ENCODE data around the gene BBS7. TPM values are rescaled to one million over a fixed set of nuclear protein-coding genes. Genes with fewer than 3 reads are reported as not detected.
A peak's percentile ranks its signal among the peaks of the same experiment; 100 is the strongest.

The BBS7 gene
- total and polyA plus RNA-seq, 2 donors (not counting 1 experiment from before 2014, with no cell fraction given), result 22.5 to 22.7 TPM

DNA sequence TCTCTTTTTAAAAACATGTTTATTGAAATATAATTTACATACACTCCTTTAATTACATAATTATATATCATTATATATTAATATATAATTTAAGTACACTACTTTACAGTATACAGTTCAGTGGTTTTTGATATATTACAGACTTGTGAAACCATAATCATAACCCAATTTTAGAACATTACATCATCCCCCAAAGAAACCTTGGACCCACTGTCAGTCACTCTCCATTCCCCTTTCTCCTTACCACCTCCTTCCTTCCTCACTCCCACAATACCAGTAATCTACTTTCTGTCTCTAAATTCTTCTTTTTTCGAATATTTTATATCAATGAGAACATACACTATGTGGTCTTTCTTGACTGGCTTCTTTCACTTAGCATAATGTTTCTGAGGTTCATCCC is 87.1 kb downstream of the BBS7 start:
- no peaks in the 10 kb centered on the region for H4K20me1 ChIP-seq (ENCODE audit: control insufficient read depth, extremely low read depth, insufficient read depth, low read length)
- no peaks in the 10 kb centered on the region for H3K79me2 ChIP-seq (ENCODE audit: control insufficient read depth, insufficient read depth, low read length)
- no peak overlapping the region for H2AFZ ChIP-seq (ENCODE audit: low read length)
- no peaks in the 10 kb centered on the region for H3K36me3 ChIP-seq (ENCODE audit: control insufficient read depth, insufficient read depth, low read length)
- TF ChIP-seq, protein P1, sequence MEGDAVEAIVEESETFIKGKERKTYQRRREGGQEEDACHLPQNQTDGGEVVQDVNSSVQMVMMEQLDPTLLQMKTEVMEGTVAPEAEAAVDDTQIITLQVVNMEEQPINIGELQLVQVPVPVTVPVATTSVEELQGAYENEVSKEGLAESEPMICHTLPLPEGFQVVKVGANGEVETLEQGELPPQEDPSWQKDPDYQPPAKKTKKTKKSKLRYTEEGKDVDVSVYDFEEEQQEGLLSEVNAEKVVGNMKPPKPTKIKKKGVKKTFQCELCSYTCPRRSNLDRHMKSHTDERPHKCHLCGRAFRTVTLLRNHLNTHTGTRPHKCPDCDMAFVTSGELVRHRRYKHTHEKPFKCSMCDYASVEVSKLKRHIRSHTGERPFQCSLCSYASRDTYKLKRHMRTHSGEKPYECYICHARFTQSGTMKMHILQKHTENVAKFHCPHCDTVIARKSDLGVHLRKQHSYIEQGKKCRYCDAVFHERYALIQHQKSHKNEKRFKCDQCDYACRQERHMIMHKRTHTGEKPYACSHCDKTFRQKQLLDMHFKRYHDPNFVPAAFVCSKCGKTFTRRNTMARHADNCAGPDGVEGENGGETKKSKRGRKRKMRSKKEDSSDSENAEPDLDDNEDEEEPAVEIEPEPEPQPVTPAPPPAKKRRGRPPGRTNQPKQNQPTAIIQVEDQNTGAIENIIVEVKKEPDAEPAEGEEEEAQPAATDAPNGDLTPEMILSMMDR (conservative IDR thresholded peaks at IDR 0.05 in 1 of 2, IDR thresholded peaks at IDR 0.05 in 1 of 2; ENCODE audit: low read depth in 1 of 2, low read length in 2 of 2), result no peak
- TF ChIP-seq EZH2 (IDR thresholded peaks at IDR 0.05; ENCODE audit: low read length, missing control alignments), result no peak
- H3K9ac ChIP-seq (ENCODE audit: insufficient read depth, low read length), result no peak overlapping the region
- DNase-seq (ENCODE audit: low read depth in 2 of 2), result no peak
- H3K27me3 ChIP-seq (ENCODE audit: control insufficient read depth, insufficient read depth, low read length), result no peaks in the 10 kb centered on the region
- H3K4me2 ChIP-seq (ENCODE audit: extremely low read depth, insufficient read depth, low read length), result no peak overlapping the region
- H3K4me1 ChIP-seq (ENCODE audit: control insufficient read depth, extremely low read depth, insufficient read depth, low read length), result peaks cover 10% of the 10 kb centered on the region
- no peak overlapping the region for H3K27ac ChIP-seq (ENCODE audit: insufficient read depth, low read length)
- no peaks in the 10 kb centered on the region for H3K9me3 ChIP-seq (ENCODE audit: control insufficient read depth, insufficient read depth, low read depth, low read length)
- H3K4me3 ChIP-seq (replicated peaks in 1 of 4; ENCODE audit: control extremely low read depth in 1 of 4, insufficient read depth in 1 of 4, low read depth in 3 of 4, low read length in 4 of 4), result no peak overlapping the region

DNA sequence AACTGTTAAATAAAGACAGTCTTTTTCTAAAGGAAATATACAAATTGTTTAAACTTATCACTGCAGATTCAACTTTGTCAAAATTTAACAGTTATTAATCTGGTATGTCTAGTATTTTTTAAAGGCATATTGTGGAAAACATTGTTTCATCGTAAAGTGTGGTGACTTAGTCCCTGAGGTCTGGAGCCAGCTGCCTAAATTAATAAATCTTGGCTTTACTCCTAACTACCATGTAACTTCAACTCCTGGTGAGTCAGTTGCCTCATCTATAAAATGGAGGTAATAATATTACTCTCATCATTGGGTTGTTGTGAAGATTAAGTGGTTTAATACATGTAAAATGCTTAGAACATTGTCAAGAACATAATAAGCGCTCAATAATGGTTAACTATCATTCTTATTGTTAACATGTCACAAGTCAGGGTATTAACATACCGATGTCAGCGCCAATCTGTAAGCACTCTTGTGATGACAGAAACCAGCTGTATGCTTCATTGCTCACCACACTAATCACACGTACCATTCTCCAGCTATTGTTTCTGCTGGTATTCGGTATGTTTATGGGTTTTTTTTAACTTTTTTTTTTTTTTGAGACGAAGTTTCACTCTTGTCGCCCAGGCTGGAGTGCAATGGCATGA is 91.2 kb downstream of the BBS7 start:
- H4K20me1 ChIP-seq (ENCODE audit: control insufficient read depth, extremely low read depth, insufficient read depth, low read length), result no peaks in the 10 kb centered on the region
- no peak overlapping the region for H3K4me2 ChIP-seq (ENCODE audit: extremely low read depth, insufficient read depth, low read length)
- H3K9ac ChIP-seq (ENCODE audit: insufficient read depth, low read length), result no peak overlapping the region
- DNase-seq (ENCODE audit: low read depth in 2 of 2), result peak in 1 of 2 donors; percentile 87
- H3K27ac ChIP-seq (ENCODE audit: insufficient read depth, low read length), result no peak overlapping the region
- TF ChIP-seq, protein P1 (conservative IDR thresholded peaks at IDR 0.05 in 1 of 2, IDR thresholded peaks at IDR 0.05 in 1 of 2; ENCODE audit: low read depth in 1 of 2, low read length in 2 of 2), result no peak
- TF ChIP-seq EZH2 (IDR thresholded peaks at IDR 0.05; ENCODE audit: low read length, missing control alignments), result no peak
- H3K27me3 ChIP-seq (ENCODE audit: control insufficient read depth, insufficient read depth, low read length), result no peaks in the 10 kb centered on the region
- no peaks in the 10 kb centered on the region for H3K9me3 ChIP-seq (ENCODE audit: control insufficient read depth, insufficient read depth, low read depth, low read length)
- H3K4me1 ChIP-seq (ENCODE audit: control insufficient read depth, extremely low read depth, insufficient read depth, low read length), result peaks cover 2% of the 10 kb centered on the region
- no peaks in the 10 kb centered on the region for H3K79me2 ChIP-seq (ENCODE audit: control insufficient read depth, insufficient read depth, low read length)
- H3K4me3 ChIP-seq (replicated peaks in 1 of 4; ENCODE audit: control extremely low read depth in 1 of 4, insufficient read depth in 1 of 4, low read depth in 3 of 4, low read length in 4 of 4), result no peak overlapping the region
- no peaks in the 10 kb centered on the region for H3K36me3 ChIP-seq (ENCODE audit: control insufficient read depth, insufficient read depth, low read length)
- no peak overlapping the region for H2AFZ ChIP-seq (ENCODE audit: low read length)

DNA sequence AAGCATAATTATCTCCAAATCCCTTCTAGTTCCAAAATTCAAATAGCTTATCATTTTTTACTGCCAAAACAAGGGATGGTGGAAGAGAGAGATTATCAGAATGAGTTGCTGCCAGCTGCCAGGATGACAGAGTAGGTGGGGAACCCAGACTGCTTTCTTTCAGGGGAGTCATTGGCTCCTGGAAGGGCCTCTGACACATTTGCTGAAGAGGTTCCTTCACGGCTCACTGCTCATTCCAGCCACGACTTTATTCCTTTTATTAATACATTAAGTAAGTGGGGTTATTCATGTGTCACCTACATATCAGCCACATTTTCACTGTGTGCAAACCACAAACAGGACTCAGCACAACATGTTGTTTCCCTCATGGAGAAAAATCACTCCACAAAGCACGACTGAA is 92.6 kb downstream of the BBS7 start:
- TF ChIP-seq, protein P1 (conservative IDR thresholded peaks at IDR 0.05 in 1 of 2, IDR thresholded peaks at IDR 0.05 in 1 of 2; ENCODE audit: low read depth in 1 of 2, low read length in 2 of 2), result no peak
- no peak for TF ChIP-seq EZH2 (IDR thresholded peaks at IDR 0.05; ENCODE audit: low read length, missing control alignments)
- Histone ChIP-seq H3K27ac (ENCODE audit: insufficient read depth, low read length) (no peak overlapping the region), H3K27me3 (ENCODE audit: control insufficient read depth, insufficient read depth, low read length) (no peaks in the 10 kb centered on the region), H3K9me3 (ENCODE audit: control insufficient read depth, insufficient read depth, low read depth, low read length) (no peaks in the 10 kb centered on the region), H3K79me2 (ENCODE audit: control insufficient read depth, insufficient read depth, low read length) (no peaks in the 10 kb centered on the region), H3K4me2 (ENCODE audit: extremely low read depth, insufficient read depth, low read length) (no peak overlapping the region), H2AFZ (ENCODE audit: low read length) (no peak overlapping the region), H3K9ac (ENCODE audit: insufficient read depth, low read length) (no peak overlapping the region), H3K4me3 (replicated peaks in 1 of 4; ENCODE audit: control extremely low read depth in 1 of 4, insufficient read depth in 1 of 4, low read depth in 3 of 4, low read length in 4 of 4) (no peak overlapping the region), H4K20me1 (ENCODE audit: control insufficient read depth, extremely low read depth, insufficient read depth, low read length) (no peaks in the 10 kb centered on the region), H3K36me3 (ENCODE audit: control insufficient read depth, insufficient read depth, low read length) (no peaks in the 10 kb centered on the region), H3K4me1 (ENCODE audit: control insufficient read depth, extremely low read depth, insufficient read depth, low read length) (peaks cover 2% of the 10 kb centered on the region)
- DNase-seq (ENCODE audit: low read depth in 2 of 2), result peak in 1 of 2 donors; percentile 74
